Activated CD8-positive, alpha-beta memory T cell treated with anti-CD3 and anti-CD28 coated beads, Interleukin-2, amount 10 ng/mL, durations not matched to agents 7 days and 5 days (primary cell): ENCODE measurements around the gene HPSE. TPM values are rescaled to one million over a fixed set of nuclear protein-coding genes. Genes with fewer than 3 reads are reported as not detected.
A peak's percentile ranks its signal among the peaks of the same experiment; 100 is the strongest.

Experiments
- ATAC-seq: fragments of 150-1000 bp; cut with Tn5 transposase; one replicate; pipeline ENCODE4 v1.10.0; 2021; ENCODE audit warnings: moderate library complexity
- CTCF ChIA-PET: fragments of 350-600 bp; sonication (Branson Sonifier 250); formaldehyde crosslinking; loops from one replicate; lab custom pipeline; 2021; ENCODE audit warnings: antibody characterized with exemption; lab: Charles Lee
- DNase-seq: peaks from one replicate; pipeline ENCODE4 v3.0.0-alpha.2; 2020
- H3K27ac Mint-ChIP-seq: one replicate; pipeline ENCODE4 v1.8.0; 2021; ENCODE audit warnings: mild to moderate bottlenecking, mixed read lengths
- H3K27me3 Mint-ChIP-seq: one replicate; pipeline ENCODE4 v1.8.0; 2021; ENCODE audit warnings: mixed read lengths
- H3K36me3 Mint-ChIP-seq: one replicate; pipeline ENCODE4 v1.8.0; 2021; ENCODE audit warnings: mild to moderate bottlenecking, mixed read lengths
- H3K4me1 Mint-ChIP-seq: one replicate; pipeline ENCODE4 v1.8.0; 2021; ENCODE audit warnings: mixed read lengths
- H3K4me3 Mint-ChIP-seq: one replicate; pipeline ENCODE4 v1.8.0; 2021; ENCODE audit warnings: mild to moderate bottlenecking, moderate library complexity, mixed read lengths
- H3K9me3 Mint-ChIP-seq: one replicate; pipeline ENCODE4 v1.8.0; 2022; ENCODE audit warnings: low read depth, mixed read lengths
- total RNA-seq, 2 experiments: library from RNA; stranded (reverse); gene quantifications; one replicate each; pipeline ENCODE4 v1.2.3, GENCODE V29; 2021

The HPSE gene
- 10 to 100 TPM; 18.4 to 19.6 TPM for total RNA-seq

- H3K27ac Mint-ChIP-seq, result peak within 1 kb of the TSS; percentile 77
- peaks cover 4% of the 10 kb centered on the region for H3K9me3 Mint-ChIP-seq
- peaks cover 25% of the 10 kb centered on the region for H3K4me1 Mint-ChIP-seq
- peak; percentile 80 for DNase-seq
- peak; percentile 95 for ATAC-seq
- H3K36me3 Mint-ChIP-seq, result peaks cover 17% of the 10 kb centered on the region
- H3K4me3 Mint-ChIP-seq, result peak within 1 kb of the TSS; percentile 84
- H3K27me3 Mint-ChIP-seq, result peaks cover 29% of the 10 kb centered on the region
- CTCF ChIA-PET, result interaction anchor here (1.0 kb wide), 1 partner anchor 14 kb away, joined by 3 read pairs; no protein-coding TSS in a partner anchor
Measured at GRCh38 chr4:83334425-83335241, at the start of gene HPSE. TSS of gene HPSE (minus strand) at chr4:83334848. CDS start at chr4:83334782, 66 bp downstream.

GRCh38 chr4:83382850-83383249 lies 48.2 kb upstream of the HPSE start:
- peaks cover 17% of the 10 kb centered on the region for H3K9me3 Mint-ChIP-seq
- CTCF ChIA-PET, result no interaction called here
- no peak overlapping the region for H3K27ac Mint-ChIP-seq
- H3K4me3 Mint-ChIP-seq, result no peak overlapping the region
- DNase-seq (no peak), ATAC-seq (no peak)
- H3K27me3 Mint-ChIP-seq, result no peaks in the 10 kb centered on the region
- H3K36me3 Mint-ChIP-seq, result peaks cover 16% of the 10 kb centered on the region
- peaks cover 1% of the 10 kb centered on the region for H3K4me1 Mint-ChIP-seq

- Mint-ChIP-seq H3K4me3 (no peak overlapping the region), H3K27me3 (no peaks in the 10 kb centered on the region), H3K9me3 (peaks cover 26% of the 10 kb centered on the region), H3K36me3 (peaks cover 25% of the 10 kb centered on the region), H3K4me1 (no peaks in the 10 kb centered on the region), H3K27ac (no peak overlapping the region)
- CTCF ChIA-PET, result no interaction called here
- no peak for ATAC-seq
- DNase-seq, result no peak
Measured at GRCh38 chr4:83381173-83381572, 46.5 kb upstream of the HPSE start.

GRCh38 chr4:83378419-83378818 lies 43.8 kb upstream of the HPSE start:
- peaks cover 30% of the 10 kb centered on the region for H3K36me3 Mint-ChIP-seq
- CTCF ChIA-PET, result interaction anchor here (0.9 to 1.8 kb wide), 3 partner anchors 14 to 16 kb away, joined by 3 to 8 read pairs (median 3); no protein-coding TSS in a partner anchor
- ATAC-seq (no peak), DNase-seq (no peak)
- no peaks in the 10 kb centered on the region for H3K27me3 Mint-ChIP-seq
- no peaks in the 10 kb centered on the region for H3K4me1 Mint-ChIP-seq
- H3K27ac Mint-ChIP-seq, result no peak overlapping the region
- H3K9me3 Mint-ChIP-seq, result peaks cover 28% of the 10 kb centered on the region
- H3K4me3 Mint-ChIP-seq, result no peak overlapping the region

- CTCF ChIA-PET, result interaction anchor here (3.7 kb wide), 1 partner anchor 11 kb away, joined by 10 read pairs; no protein-coding TSS in a partner anchor
- ATAC-seq (no peak), DNase-seq (no peak)
- peaks cover 8% of the 10 kb centered on the region for H3K4me1 Mint-ChIP-seq
- peaks cover 15% of the 10 kb centered on the region for H3K36me3 Mint-ChIP-seq
- no peak overlapping the region for H3K27ac Mint-ChIP-seq
- peaks cover 12% of the 10 kb centered on the region for H3K9me3 Mint-ChIP-seq
- H3K4me3 Mint-ChIP-seq, result no peak overlapping the region
- no peaks in the 10 kb centered on the region for H3K27me3 Mint-ChIP-seq
Measured at GRCh38 chr4:83372931-83373330, 38.3 kb upstream of the HPSE start.

- DNase-seq, result no peak
- Mint-ChIP-seq H3K4me1 (peaks cover 8% of the 10 kb centered on the region), H3K9me3 (peaks cover 5% of the 10 kb centered on the region), H3K36me3 (peaks cover 8% of the 10 kb centered on the region), H3K27me3 (no peaks in the 10 kb centered on the region), H3K4me3 (no peak overlapping the region), H3K27ac (no peak overlapping the region)
- no peak for ATAC-seq
- CTCF ChIA-PET, result interaction anchor here (3.7 kb wide), 1 partner anchor 10 kb away, joined by 10 read pairs; no protein-coding TSS in a partner anchor
Measured at GRCh38 chr4:83371936-83372335, 37.3 kb upstream of the HPSE start.

GRCh38 chr4:83371235-83371634 lies 36.6 kb upstream of the HPSE start:
- peaks cover 8% of the 10 kb centered on the region for H3K4me1 Mint-ChIP-seq
- H3K27ac Mint-ChIP-seq, result no peak overlapping the region
- H3K9me3 Mint-ChIP-seq, result peaks cover 3% of the 10 kb centered on the region
- H3K27me3 Mint-ChIP-seq, result no peaks in the 10 kb centered on the region
- CTCF ChIA-PET, result interaction anchor here (3.7 kb wide), 1 partner anchor 9 kb away, joined by 10 read pairs; no protein-coding TSS in a partner anchor
- peaks cover 6% of the 10 kb centered on the region for H3K36me3 Mint-ChIP-seq
- ATAC-seq (no peak), DNase-seq (no peak)
- no peak overlapping the region for H3K4me3 Mint-ChIP-seq

- DNase-seq (no peak), ATAC-seq (no peak)
- Mint-ChIP-seq H3K27me3 (no peaks in the 10 kb centered on the region), H3K36me3 (no peaks in the 10 kb centered on the region), H3K9me3 (no peaks in the 10 kb centered on the region), H3K4me3 (no peak overlapping the region), H3K4me1 (peaks cover 8% of the 10 kb centered on the region), H3K27ac (no peak overlapping the region)
- CTCF ChIA-PET, result interaction anchor here (3.7 kb wide), 1 partner anchor 9 kb away, joined by 10 read pairs; no protein-coding TSS in a partner anchor
Measured at GRCh38 chr4:83370640-83370906, 35.9 kb upstream of the HPSE start.

GRCh38 chr4:83369831-83370639 lies 35.4 kb upstream of the HPSE start:
- H3K4me3 Mint-ChIP-seq, result no peak overlapping the region
- peaks cover 3% of the 10 kb centered on the region for H3K27me3 Mint-ChIP-seq
- DNase-seq, result no peak
- no peaks in the 10 kb centered on the region for H3K9me3 Mint-ChIP-seq
- CTCF ChIA-PET, result interaction anchor here (1.0 to 3.7 kb wide), 2 partner anchors 8 to 19 kb away, joined by 3 to 10 read pairs; no protein-coding TSS in a partner anchor
- no peaks in the 10 kb centered on the region for H3K36me3 Mint-ChIP-seq
- peaks cover 8% of the 10 kb centered on the region for H3K4me1 Mint-ChIP-seq
- no peak overlapping the region for H3K27ac Mint-ChIP-seq
- ATAC-seq, result no peak

- Mint-ChIP-seq H3K27ac (no peak overlapping the region), H3K4me1 (peaks cover 5% of the 10 kb centered on the region), H3K36me3 (no peaks in the 10 kb centered on the region), H3K27me3 (peaks cover 3% of the 10 kb centered on the region), H3K4me3 (no peak overlapping the region), H3K9me3 (no peaks in the 10 kb centered on the region)
- CTCF ChIA-PET, result interaction anchor here (0.6 to 1.5 kb wide), 2 partner anchors 9 to 15 kb away, joined by 3 to 4 read pairs; no protein-coding TSS in a partner anchor
- no peak for ATAC-seq
- no peak for DNase-seq
Measured at GRCh38 chr4:83364312-83364711, 29.7 kb upstream of the HPSE start.

GRCh38 chr4:83362492-83363329 lies 28.1 kb upstream of the HPSE start:
- DNase-seq, result no peak
- no peaks in the 10 kb centered on the region for H3K9me3 Mint-ChIP-seq
- no peaks in the 10 kb centered on the region for H3K36me3 Mint-ChIP-seq
- ATAC-seq, result no peak
- H3K4me3 Mint-ChIP-seq, result no peak overlapping the region
- peaks cover 3% of the 10 kb centered on the region for H3K27me3 Mint-ChIP-seq
- peaks cover 7% of the 10 kb centered on the region for H3K4me1 Mint-ChIP-seq
- CTCF ChIA-PET, result interaction anchor here (0.6 to 2.6 kb wide), 12 partner anchors 9 to 277 kb away, joined by 3 to 10 read pairs (median 3); partner anchors contain the start of genes ABRAXAS1 and COQ2
- H3K27ac Mint-ChIP-seq, result no peak overlapping the region

GRCh38 chr4:83361416-83362103 lies 26.9 kb upstream of the HPSE start:
- peaks cover 17% of the 10 kb centered on the region for H3K4me1 Mint-ChIP-seq
- no peak overlapping the region for H3K27ac Mint-ChIP-seq
- no peak for DNase-seq
- no peak overlapping the region for H3K4me3 Mint-ChIP-seq
- H3K9me3 Mint-ChIP-seq, result no peaks in the 10 kb centered on the region
- peaks cover under 1% of the 10 kb centered on the region for H3K36me3 Mint-ChIP-seq
- CTCF ChIA-PET, result interaction anchor here (0.6 to 2.6 kb wide), 10 partner anchors 9 to 278 kb away, joined by 3 to 10 read pairs (median 4); partner anchors contain the start of genes ABRAXAS1 and COQ2
- ATAC-seq, result no peak
- peaks cover 3% of the 10 kb centered on the region for H3K27me3 Mint-ChIP-seq
